HepG2 (cell line): ENCODE results near the gene PALMD.

Experiments
- ASH2L ChIP-seq: fragments of 300-600, 200-600 bp; sonication (generic); IDR thresholded peaks from 2 replicates; pipeline ENCODE4 v1.7.0; 2017; ENCODE audit warnings: low read depth, mild to moderate bottlenecking, moderate library complexity, mixed read lengths, low read length; ENCODE audit not compliant: insufficient read length
- KAT8 ChIP-seq: IDR thresholded peaks from 2 replicates; pipeline ENCODE4 v1.6.1; 2016; ENCODE audit warnings: missing genetic modification reagents, missing compliant biosample characterization
- SP1 ChIP-seq, 2 experiments: fragments of 450-650 bp in 1 of 2; sonication (generic) in 1 of 2; formaldehyde crosslinking in 1 of 2; IDR thresholded peaks; 2 replicates each; pipeline versions ENCODE4 v1.4.0 to v1.6.1; 2016 to 2020; ENCODE audit warnings: missing genetic modification reagents in 1 of 2
- TBP ChIP-seq: sonication (generic); formaldehyde crosslinking; IDR thresholded peaks from 2 replicates; pipeline ENCODE4 v1.5.0; 2020; ENCODE audit warnings: missing genetic modification reagents
- ZNF235 ChIP-seq: sonication (generic); formaldehyde crosslinking; IDR thresholded peaks from 2 replicates; pipeline ENCODE4 v1.8.1; 2023; ENCODE audit warnings: mild to moderate bottlenecking, missing genetic modification reagents, borderline replicate concordance
- ZNF33B ChIP-seq: sonication (generic); formaldehyde crosslinking; IDR thresholded peaks from 2 replicates; pipeline ENCODE4 v1.5.1; 2020; ENCODE audit warnings: mild to moderate bottlenecking, missing genetic modification reagents
- ZNF558 ChIP-seq: sonication (generic); formaldehyde crosslinking; IDR thresholded peaks from 2 replicates; pipeline ENCODE4 v1.9.0; 2022; ENCODE audit warnings: mild to moderate bottlenecking, missing genetic modification reagents, borderline replicate concordance
- ZNF619 ChIP-seq: sonication (generic); formaldehyde crosslinking; IDR thresholded peaks from 2 replicates; pipeline ENCODE4 v1.4.0; 2020; ENCODE audit warnings: mild to moderate bottlenecking, missing genetic modification reagents

DNA sequence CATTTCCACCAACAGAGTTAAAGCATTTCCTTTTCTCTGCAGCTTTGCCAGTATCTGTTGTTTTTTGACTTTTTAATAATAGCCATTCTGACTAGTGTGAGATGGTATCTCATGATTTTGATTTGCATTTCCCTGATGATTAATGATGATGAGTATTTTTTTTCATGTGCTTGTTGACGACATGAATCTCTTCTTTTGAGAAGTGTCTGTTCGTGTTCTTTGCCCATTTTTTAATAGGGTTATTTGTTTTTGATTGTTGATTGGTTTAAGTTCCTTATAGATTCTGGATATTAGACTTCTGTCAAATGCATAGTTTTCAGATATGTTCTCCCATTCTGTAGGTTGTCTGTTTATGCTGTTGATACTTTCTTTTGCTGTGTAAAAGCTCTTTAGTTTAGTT, 37.9 kb upstream of the PALMD start:
- no peak for TF ChIP-seq ZNF558
- no peak for TF ChIP-seq ASH2L
- TF ChIP-seq ZNF619 (CRISPR knock-in tag), result no peak
- no peak for TF ChIP-seq TBP (CRISPR knock-in tag)
- TF ChIP-seq SP1 (IDR thresholded peaks at IDR 0.05), result no peak
- no peak for TF ChIP-seq SP1 (CRISPR knock-in tag; IDR thresholded peaks at IDR 0.05)
- TF ChIP-seq KAT8 (CRISPR knock-in tag), result no peak
- TF ChIP-seq ZNF235 (CRISPR knock-in tag), result no peak
- no peak for TF ChIP-seq ZNF33B
